IMR-90 (cell line): ENCODE results near the gene SPP1. TPM values are rescaled to one million over a fixed set of nuclear protein-coding genes. Genes with fewer than 3 reads are reported as not detected.
A peak's percentile ranks its signal among the peaks of the same experiment; 100 is the strongest.

Experiments
- ATAC-seq: fragments of 200-7000 bp; cut with Tn5 transposase; 2 replicates; pipeline ENCODE4 v1.9.1; 2020; ENCODE audit warnings: low read depth, mild to moderate bottlenecking, moderate library complexity
- BruUV-seq: library from RNA; stranded (reverse); fragments of 400-500 nt; replicated peaks from 2 replicates; lab custom pipeline; 2021; lab: Mats Ljungman, UMichigan
- CTCF ChIA-PET: fragments of 300-600 bp; formaldehyde crosslinking; extraction: SDS; loops from one replicate; lab custom pipeline; 2021; ENCODE audit warnings: antibody characterized with exemption; lab: Yijun Ruan, JAX
- POLR2A ChIA-PET: fragments of 300-600 bp; sonication (Branson Sonifier 250); formaldehyde crosslinking; loops from one replicate; lab custom pipeline; 2022; ENCODE audit warnings: antibody characterized with exemption; ENCODE audit not compliant: unreplicated experiment; lab: Charles Lee
- DNase-seq: peaks from one replicate; pipeline ENCODE4 v3.0.0; 2013
- H2AFZ ChIP-seq: replicated peaks from 2 replicates; pipeline ENCODE3; 2013; ENCODE audit warnings: low read length, mild to moderate bottlenecking; ENCODE audit not compliant: poor library complexity
- H2AK5ac ChIP-seq: 2 replicates; pipeline ENCODE4 v1.6.1; 2013; ENCODE audit warnings: low read depth, low read length, inconsistent platforms
- H2AK9ac ChIP-seq: replicated peaks from 2 replicates; pipeline ENCODE3; 2013; ENCODE audit warnings: mild to moderate bottlenecking, low read depth, low read length, moderate library complexity; ENCODE audit not compliant: poor library complexity
- H2BK120ac ChIP-seq: 2 replicates; pipeline ENCODE4 v1.6.1; 2013; ENCODE audit warnings: low read depth, low read length, inconsistent platforms
- H2BK15ac ChIP-seq: 3 replicates; pipeline ENCODE4 v1.6.1; 2013; ENCODE audit warnings: low read depth, low read length, inconsistent platforms
- H2BK20ac ChIP-seq: 2 replicates; pipeline ENCODE4 v1.6.1; 2013; ENCODE audit warnings: low read depth, mild to moderate bottlenecking, inconsistent platforms, low read length, moderate library complexity
- H2BK5ac ChIP-seq: 2 replicates; pipeline ENCODE4 v1.6.1; 2013; ENCODE audit warnings: mild to moderate bottlenecking, low read depth, low read length, inconsistent platforms; ENCODE audit not compliant: poor library complexity, severe bottlenecking
- H3K14ac ChIP-seq: replicated peaks from 2 replicates; pipeline ENCODE4 v1.6.1; 2013; ENCODE audit warnings: low read depth, low read length, inconsistent platforms
- H3K18ac ChIP-seq: 2 replicates; pipeline ENCODE4 v1.6.1; 2013; ENCODE audit warnings: low read depth, low read length, control low read depth
- H3K23ac ChIP-seq: 2 replicates; pipeline ENCODE4 v1.6.1; 2013; ENCODE audit warnings: low read depth, low read length, inconsistent platforms
- H3K27ac ChIP-seq: 2 replicates; pipeline ENCODE4 v1.5.1; 2013; ENCODE audit warnings: mild to moderate bottlenecking, control low read depth, low read length; ENCODE audit not compliant: insufficient read depth
- H3K27me3 ChIP-seq: 2 replicates; pipeline ENCODE4 v1.6.1; 2013; ENCODE audit warnings: low read length; ENCODE audit not compliant: control insufficient read depth, insufficient read depth
- H3K36me3 ChIP-seq: 2 replicates; pipeline ENCODE4 v1.6.1; 2013; ENCODE audit warnings: low read length, mixed read lengths; ENCODE audit not compliant: control insufficient read depth, insufficient read depth
- H3K4ac ChIP-seq: 2 replicates; pipeline ENCODE4 v1.6.1; 2013; ENCODE audit warnings: low read depth, low read length, inconsistent platforms
- H3K4me1 ChIP-seq: 2 replicates; pipeline ENCODE4 v1.6.1; 2013; ENCODE audit warnings: low read length, mixed read lengths; ENCODE audit not compliant: control insufficient read depth, insufficient read depth
- H3K4me2 ChIP-seq: 2 replicates; pipeline ENCODE4 v1.6.1; 2013; ENCODE audit warnings: low read depth, mild to moderate bottlenecking, control low read depth, low read length, moderate library complexity
- H3K4me3 ChIP-seq: 2 replicates; pipeline ENCODE4 v1.5.1; 2013; ENCODE audit warnings: low read depth, mild to moderate bottlenecking, control low read depth, low read length, moderate library complexity; ENCODE audit not compliant: insufficient read depth
- H3K56ac ChIP-seq: 2 replicates; pipeline ENCODE4 v1.6.1; 2013; ENCODE audit warnings: low read length, inconsistent platforms; ENCODE audit not compliant: insufficient read depth; ENCODE audit errors: extremely low read depth
- H3K79me1 ChIP-seq, 2 experiments: 2 replicates each; pipeline ENCODE4 v1.6.1; 2013; ENCODE audit warnings: low read length in 2 of 2, inconsistent platforms in 1 of 2, low read depth in 1 of 2
- H3K9ac ChIP-seq: 2 replicates; pipeline ENCODE4 v1.6.1; 2013; ENCODE audit warnings: low read depth, low read length, control low read depth
- H3K9me1 ChIP-seq: 2 replicates; pipeline ENCODE4 v1.6.1; 2013; ENCODE audit warnings: low read length, inconsistent platforms; ENCODE audit not compliant: insufficient read depth
- H3K9me3 ChIP-seq: 2 replicates; pipeline ENCODE4 v1.6.1; 2013; ENCODE audit warnings: low read length; ENCODE audit not compliant: control insufficient read depth, insufficient read depth
- H4K20me1 ChIP-seq: 2 replicates; pipeline ENCODE4 v1.6.1; 2013; ENCODE audit warnings: low read length, inconsistent platforms; ENCODE audit not compliant: insufficient read depth
- H4K5ac ChIP-seq: 2 replicates; pipeline ENCODE4 v1.6.1; 2013; ENCODE audit warnings: mild to moderate bottlenecking, low read depth, low read length, control low read depth
- H4K8ac ChIP-seq, 2 experiments: 2 replicates each; pipeline ENCODE4 v1.6.1; 2013; ENCODE audit warnings: low read depth in 2 of 2, low read length in 2 of 2, control low read depth in 1 of 2, inconsistent platforms in 1 of 2
- H4K91ac ChIP-seq: 2 replicates; pipeline ENCODE4 v1.6.1; 2013; ENCODE audit warnings: low read depth, low read length, inconsistent platforms; ENCODE audit not compliant: insufficient read depth
- BHLHE40 ChIP-seq: fragments of 150-350 bp; IDR thresholded peaks from 2 replicates; pipeline ENCODE4 v1.6.1; 2016; ENCODE audit warnings: mild to moderate bottlenecking, low read depth, low read length
- RCOR1 ChIP-seq: IDR thresholded peaks from 2 replicates; pipeline ENCODE4 v1.6.1; 2012; ENCODE audit warnings: mild to moderate bottlenecking, low read length, improper control_type of control experiment; ENCODE audit not compliant: insufficient replicate concordance
- WGBS, 2 experiments: methylation state at CpG; one replicate each; pipeline versions ENCODE4 v1.1.5 to v1.1.7; 2013; ENCODE audit warnings: missing lambda C conversion rate in 2 of 2; ENCODE audit not compliant: insufficient read length in 1 of 2; ENCODE audit errors: extremely low coverage in 2 of 2; 5-methylcytosine and 5-hydroxymethylcytosine counted together
- dilution Hi-C: fragments of 300-500 bp; cut with HindIII; formaldehyde crosslinking; loops from one replicate; pipeline ENCODE4 v1.14.3; 2018; ENCODE audit warnings: low sequenced_read_pairs; ENCODE audit not compliant: unreplicated experiment
- in situ Hi-C: fragments of 300-500 bp; cut with MboI; formaldehyde crosslinking; loops from 3 replicates; pipeline ENCODE4 v1.14.3; 2019; ENCODE audit warnings: low sequenced_read_pairs, inconsistent platforms, mixed read lengths
- intact Hi-C: fragments of 100-400 bp; cut with micrococcal nuclease; formaldehyde crosslinking; loops from 2 replicates; pipeline ENCODE4 v1.10.0; 2022
- polyA plus RNA-seq, 3 experiments: library from polyadenylated mRNA; depleted of rRNA; stranded (reverse); fragments of >200 nt; gene quantifications; 2 replicates each; pipeline ENCODE4 v1.2.3, GENCODE V29; 2012; ENCODE audit warnings: low replicate concordance in 1 of 3
- total RNA-seq: library from RNA; depleted of rRNA; stranded (reverse); fragments of >200 nt; gene quantifications from 2 replicates; pipeline ENCODE4 v1.2.3, GENCODE V29; 2012

Gene SPP1
- total and polyA plus RNA-seq, 2 of the 4 experiments (the other 2 are of a cell fraction) = 0.18 to 0.50 TPM

GRCh38 chr4:88010966-88011365 lies 35.5 kb downstream of the SPP1 start:
- H3K9me3 ChIP-seq = no peaks in the 10 kb centered on the region
- no peak overlapping the region for H2AFZ ChIP-seq
- peak overlapping the region; percentile 35; the same call in 1 of the 2 replicates for H4K5ac ChIP-seq
- H3K79me1 ChIP-seq = peaks cover 30 to 51% of the 10 kb centered on the region in 2 experiments
- dilution Hi-C loops (no loop called here), intact Hi-C loops (loop anchor here (5.0 kb wide), 1 partner anchor 1004 kb away; no protein-coding TSS in a partner anchor), in situ Hi-C loops (no loop called here)
- peak overlapping the region; percentile 4 to 13; a peak in 2 of 4 replicates for H4K8ac ChIP-seq
- CTCF ChIA-PET = interaction anchor here (0.5 kb wide), 1 partner anchor 503 kb away, joined by 5 read pairs; no protein-coding TSS in a partner anchor
- H3K23ac ChIP-seq = peak overlapping the region; percentile 68; the same call in 1 of the 2 replicates
- H3K4ac ChIP-seq = peak overlapping the region; percentile 54
- no peak overlapping the region for H2BK15ac ChIP-seq
- no peak overlapping the region for H2BK120ac ChIP-seq
- POLR2A ChIA-PET = no interaction called here
- peak overlapping the region; percentile 41; the same call in 1 of the 2 replicates for H2AK5ac ChIP-seq
- no peaks in the 10 kb centered on the region for H3K36me3 ChIP-seq
- TF ChIP-seq BHLHE40 (no peak), RCOR1 (no peak)
- H4K20me1 ChIP-seq = peaks cover 28% of the 10 kb centered on the region
- no peak overlapping the region for H3K4me3 ChIP-seq
- peak overlapping the region; percentile 66 for H3K14ac ChIP-seq
- ATAC-seq (no peak), DNase-seq (peak; percentile 42)
- no peak overlapping the region for H2BK20ac ChIP-seq
- H3K27me3 ChIP-seq = no peaks in the 10 kb centered on the region
- H2AK9ac ChIP-seq = no peak overlapping the region
- H4K91ac ChIP-seq = no peak overlapping the region; the same call in 1 of the 2 replicates
- peaks cover 16% of the 10 kb centered on the region for H3K4me1 ChIP-seq
- H3K18ac ChIP-seq = peak overlapping the region; percentile 3; the same call in 1 of the 2 replicates
- peak overlapping the region; percentile 57; the same call in 1 of the 2 replicates for H3K27ac ChIP-seq
- H3K9ac ChIP-seq = 0 out of 2 replicates have a peak overlapping the region, but pooled peaks have one; percentile 46
- no peak overlapping the region for H3K56ac ChIP-seq
- peak overlapping the region; percentile 71 for H3K4me2 ChIP-seq
- BruUV-seq = no TSS peak
- peak overlapping the region; percentile 41 for H2BK5ac ChIP-seq
- peaks cover 16% of the 10 kb centered on the region for H3K9me1 ChIP-seq
- no CpG with 5 or more reads among the region's 2 CpGs for WGBS, 2 experiments
